NCI-H2196 (cell line): ENCODE data around the gene PRKAR2B.

Source experiments
- DNase-seq: peaks from one replicate; lab custom pipeline; 2025; ENCODE audit not compliant: unreplicated experiment; lab: John Stamatoyannopoulos, UW

PRKAR2B gene

DNA sequence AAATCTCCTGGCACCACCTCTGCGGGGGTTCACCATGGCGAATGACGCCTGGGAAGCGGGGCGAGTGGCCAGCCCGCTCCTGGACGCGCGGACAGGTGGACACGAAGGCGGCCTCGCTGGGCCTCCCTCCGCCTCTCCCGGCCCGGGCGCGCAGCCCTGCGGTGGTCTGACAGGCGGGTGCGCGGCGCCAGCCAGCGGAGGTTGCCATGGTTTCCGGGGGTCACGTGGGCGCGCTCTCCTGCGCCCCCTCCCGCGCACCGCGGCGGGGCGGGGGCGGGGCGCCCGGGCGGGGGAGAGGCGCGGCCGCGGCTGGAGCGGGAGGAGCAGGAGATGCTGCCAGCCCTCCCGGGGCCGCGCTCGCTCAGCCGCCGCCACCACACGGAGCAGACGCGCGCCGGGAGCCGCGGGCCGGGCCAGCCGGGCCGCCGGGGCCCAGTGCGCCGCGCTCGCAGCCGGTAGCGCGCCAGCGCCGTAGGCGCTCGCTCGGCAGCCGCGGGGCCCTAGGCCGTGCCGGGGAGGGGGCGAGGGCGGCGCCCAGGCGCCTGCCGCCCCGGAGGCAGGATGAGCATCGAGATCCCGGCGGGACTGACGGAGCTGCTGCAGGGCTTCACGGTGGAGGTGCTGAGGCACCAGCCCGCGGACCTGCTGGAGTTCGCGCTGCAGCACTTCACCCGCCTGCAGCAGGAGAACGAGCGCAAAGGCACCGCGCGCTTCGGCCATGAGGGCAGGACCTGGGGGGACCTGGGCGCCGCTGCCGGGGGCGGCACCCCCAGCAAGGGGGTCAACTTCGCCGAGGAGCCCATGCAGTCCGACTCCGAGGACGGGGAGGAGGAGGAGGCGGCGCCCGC, at the start of gene PRKAR2B:
PRKAR2B (plus strand) TSS at position 359 of the 848 bp plus-strand sequence; CDS start at position 562, 203 bp downstream.
- peak; percentile 78 for DNase-seq

GRCh38 chr7:106994833-106995232, 49.7 kb upstream of the PRKAR2B start:
- DNase-seq, result no peak

DNA sequence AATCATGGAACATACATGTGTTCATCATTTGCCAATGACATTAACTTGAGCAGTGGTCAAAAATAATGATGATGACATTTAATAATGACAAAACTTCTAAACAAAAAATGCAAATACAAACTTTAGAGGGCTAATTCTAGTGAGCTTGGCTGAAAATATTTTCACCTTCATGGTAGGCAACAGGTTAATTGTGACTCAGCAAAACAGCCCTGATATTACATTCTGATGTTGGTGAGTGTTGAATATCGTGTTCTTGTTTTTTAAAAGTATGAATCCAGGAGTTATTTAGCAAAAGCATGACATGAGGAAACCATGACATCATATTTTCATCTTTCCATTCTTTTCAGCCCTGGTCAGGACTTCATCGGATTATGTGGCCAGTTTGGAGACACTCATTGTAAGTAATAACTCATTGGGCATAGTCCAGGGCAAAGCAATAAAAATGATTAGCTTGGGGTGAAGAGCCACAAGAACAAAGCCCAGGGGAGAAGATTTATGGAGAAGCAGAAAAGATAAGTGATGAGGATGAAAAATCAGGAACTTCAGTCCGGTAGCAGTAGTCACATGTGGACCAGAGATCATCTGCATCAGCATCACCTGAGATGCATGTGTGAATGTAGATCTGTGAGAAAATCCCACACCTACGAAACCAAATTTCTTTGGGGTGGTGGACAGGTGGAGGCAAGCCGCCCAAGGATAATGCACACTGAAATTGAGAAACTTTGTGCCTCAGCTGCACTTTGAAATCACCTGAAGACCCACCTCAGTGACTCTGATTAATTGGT, 46.8 kb upstream of the PRKAR2B start:
- DNase-seq, result no peak

DNA sequence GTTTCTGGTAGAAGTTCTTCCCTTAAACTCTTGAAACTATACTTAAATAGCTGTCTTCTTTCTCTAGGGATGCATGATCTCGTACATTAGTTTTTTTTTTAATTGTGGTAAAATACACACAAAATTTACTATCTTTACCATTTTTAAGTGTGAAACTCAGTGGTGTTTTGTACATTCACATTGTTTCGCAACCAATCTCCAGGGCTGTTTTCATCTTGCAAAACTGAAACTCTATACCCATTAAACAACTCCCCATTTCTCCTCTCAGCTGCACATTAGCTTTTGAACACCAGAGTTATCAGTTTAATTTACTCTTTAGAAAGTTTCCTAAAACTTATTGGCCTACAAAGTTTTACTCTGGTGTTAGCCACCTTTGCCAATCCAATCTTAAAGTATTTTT, 45.5 kb upstream of the PRKAR2B start:
- no peak for DNase-seq

DNA sequence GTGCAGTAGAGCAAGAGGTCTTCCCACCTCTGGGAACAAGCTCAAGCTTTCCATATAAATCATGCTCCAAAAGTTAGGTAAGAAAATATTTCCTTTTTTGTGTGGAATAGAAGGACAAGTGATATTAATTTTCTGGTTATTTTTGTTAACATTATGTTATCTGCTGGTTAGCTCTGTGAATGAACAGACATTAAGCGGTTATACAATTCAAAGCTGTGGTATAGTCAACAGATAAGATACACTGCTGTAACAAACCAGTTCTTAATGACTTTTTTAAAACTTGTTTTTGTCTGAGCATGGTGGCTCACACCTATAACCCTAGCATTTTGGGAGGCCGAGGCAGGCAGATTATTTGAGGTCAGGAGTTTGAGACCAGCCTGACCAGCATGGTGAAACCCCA, 43.0 kb upstream of the PRKAR2B start:
- DNase-seq, result no peak

GRCh38 chr7:107002126-107002525, 42.4 kb upstream of the PRKAR2B start:
- DNase-seq, result no peak

DNA sequence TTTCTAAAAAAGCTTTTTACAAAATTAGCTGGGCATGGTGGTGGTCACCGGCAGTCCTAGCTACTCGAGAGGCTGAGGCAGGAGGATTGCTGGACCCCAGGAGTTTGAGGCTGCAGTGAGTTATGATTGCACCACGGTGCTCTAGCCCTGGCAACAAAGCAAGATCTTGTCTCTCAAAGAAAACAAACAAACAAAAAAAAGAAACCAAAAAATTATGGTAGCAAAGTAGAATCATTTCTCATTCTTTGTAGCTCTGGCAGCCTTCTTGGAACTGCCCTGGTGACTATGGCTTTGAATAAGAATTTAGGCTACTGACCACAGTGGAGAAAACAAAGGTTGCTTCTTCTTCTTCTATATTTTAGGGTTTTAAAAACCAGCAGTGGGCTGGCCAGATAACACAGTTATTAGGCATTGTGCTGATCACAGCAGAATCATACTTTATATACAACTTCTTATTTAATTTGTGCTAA, 41.9 kb upstream of the PRKAR2B start:
- DNase-seq, result no peak

GRCh38 chr7:107007007-107007891, 37.3 kb upstream of the PRKAR2B start:
- DNase-seq, result no peak

DNA sequence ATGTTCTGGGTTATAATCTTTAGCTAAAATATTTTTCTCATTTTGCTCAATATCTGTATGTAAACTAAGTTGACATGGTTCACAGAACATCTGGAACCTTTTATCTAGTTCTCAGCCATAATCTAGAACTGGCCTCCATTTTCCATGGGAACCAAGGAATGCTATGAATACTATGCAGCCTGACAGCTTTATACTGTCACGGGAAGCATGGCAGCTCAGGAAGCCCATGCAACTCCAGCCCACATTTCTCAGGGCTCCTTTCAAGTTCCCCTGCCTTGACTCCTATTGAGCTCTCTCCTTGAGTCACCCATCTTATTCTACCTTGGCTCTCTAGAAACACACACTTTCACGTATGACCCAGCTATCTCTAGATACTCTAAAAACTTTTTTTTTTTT, 36.6 kb upstream of the PRKAR2B start:
- no peak for DNase-seq

GRCh38 chr7:107009846-107010203, 34.7 kb upstream of the PRKAR2B start:
- no peak for DNase-seq

DNA sequence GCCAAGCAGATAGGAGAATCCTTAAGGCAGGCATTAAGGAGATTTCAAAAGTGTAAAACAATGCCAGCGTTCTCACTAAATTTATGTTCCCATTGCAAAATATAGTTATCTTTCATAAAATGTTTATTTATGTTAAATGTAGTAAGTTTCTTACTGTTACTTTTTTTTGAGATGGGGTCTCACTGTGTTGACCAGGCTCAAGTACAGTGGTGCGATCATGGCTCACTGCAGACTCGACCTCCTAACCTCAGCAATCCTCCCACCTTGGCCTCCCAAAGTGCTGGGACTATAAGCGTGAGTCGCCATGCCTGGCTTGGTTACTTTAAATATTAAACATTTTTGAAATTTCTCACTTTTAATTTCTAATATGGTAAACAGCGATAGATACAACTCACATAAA, 31.8 kb upstream of the PRKAR2B start:
- no peak for DNase-seq

DNA sequence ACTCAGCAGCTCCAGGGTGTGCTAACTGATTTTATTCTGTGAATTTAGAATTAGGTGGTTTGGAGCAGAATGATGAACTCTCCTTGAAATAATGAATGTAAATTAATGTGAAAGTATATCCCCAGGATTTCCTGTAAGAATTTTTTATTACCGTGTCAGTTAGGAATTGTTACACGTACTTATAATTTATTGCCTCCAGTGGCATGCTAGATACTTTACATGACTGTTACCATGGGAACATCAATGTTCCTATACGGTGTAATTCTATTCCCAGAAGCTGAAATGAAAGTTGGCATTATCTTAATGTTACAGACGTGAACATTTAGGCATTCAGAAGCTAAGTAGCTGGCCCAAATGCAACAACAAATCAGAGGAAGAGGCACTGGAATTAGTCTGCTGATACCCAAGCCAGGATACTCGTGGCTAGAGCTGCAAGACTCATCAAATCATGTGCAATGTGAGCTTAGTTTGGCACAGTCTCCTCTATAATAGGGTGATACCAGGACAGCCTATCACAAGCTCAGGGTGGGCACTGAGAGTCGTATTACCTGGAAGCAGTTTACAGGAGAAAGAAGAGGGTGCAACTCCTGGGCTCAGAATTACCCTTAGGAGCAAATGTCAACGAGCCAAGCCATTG, 30.0 kb upstream of the PRKAR2B start:
- DNase-seq, result no peak

GRCh38 chr7:107016312-107016711, 28.2 kb upstream of the PRKAR2B start:
- no peak for DNase-seq

DNA sequence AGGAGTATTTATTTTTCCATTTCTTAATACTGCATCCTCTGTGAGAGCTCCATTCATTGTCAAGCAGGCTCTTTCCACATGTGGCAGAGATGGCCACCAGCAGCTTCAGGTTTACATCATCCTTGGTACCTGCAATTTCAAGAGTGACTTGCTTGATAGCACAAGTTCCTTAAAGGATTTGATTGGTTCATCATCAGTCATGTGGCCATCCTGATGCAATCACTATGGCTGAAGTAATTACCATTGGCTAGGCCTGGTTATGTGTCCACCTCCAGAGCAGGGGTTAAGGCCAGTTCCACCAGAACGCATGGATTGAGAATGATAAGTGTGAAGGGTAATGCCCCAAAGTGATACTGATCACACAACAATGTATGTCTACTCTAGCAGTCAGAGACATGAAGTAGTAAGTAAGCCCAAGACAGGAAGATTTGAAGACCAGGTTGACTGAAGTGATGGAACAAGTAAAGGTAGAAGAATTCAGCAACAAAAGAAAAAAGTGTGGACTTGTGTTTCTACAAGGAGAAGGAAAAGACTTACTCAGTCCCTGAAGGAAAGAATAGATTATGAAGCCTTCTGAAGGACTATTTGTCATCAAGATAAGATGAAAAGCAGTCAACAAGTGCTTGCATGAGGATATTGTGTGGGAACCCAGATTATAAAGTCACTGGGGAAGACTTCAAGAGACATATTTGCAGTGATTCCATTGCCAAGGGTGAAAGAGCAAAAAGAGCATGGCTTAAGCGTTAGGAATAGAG, 26.4 kb upstream of the PRKAR2B start:
- DNase-seq, result no peak

DNA sequence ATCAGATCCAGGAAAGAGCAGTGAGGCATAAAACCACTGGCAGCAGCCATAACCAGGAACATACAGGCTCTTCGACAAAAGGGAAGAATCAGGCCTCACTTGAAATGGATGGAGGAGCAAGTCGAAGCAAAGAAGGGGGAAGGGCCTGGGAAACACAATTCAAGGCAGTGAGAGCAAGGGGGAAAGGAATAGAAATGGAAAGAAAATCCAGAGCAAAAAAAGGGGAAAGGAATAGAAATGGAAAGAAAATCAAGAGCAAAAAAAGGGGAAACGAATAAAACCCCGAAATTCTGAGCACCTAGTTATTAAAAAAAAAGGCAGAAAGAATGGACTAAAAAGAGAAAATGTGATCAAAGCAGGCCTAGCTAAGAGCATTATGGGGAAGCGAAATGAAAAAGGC, 24.1 kb upstream of the PRKAR2B start:
- no peak for DNase-seq

- no peak for DNase-seq
Measured at GRCh38 chr7:107021600-107021999, 22.9 kb upstream of the PRKAR2B start.

DNA sequence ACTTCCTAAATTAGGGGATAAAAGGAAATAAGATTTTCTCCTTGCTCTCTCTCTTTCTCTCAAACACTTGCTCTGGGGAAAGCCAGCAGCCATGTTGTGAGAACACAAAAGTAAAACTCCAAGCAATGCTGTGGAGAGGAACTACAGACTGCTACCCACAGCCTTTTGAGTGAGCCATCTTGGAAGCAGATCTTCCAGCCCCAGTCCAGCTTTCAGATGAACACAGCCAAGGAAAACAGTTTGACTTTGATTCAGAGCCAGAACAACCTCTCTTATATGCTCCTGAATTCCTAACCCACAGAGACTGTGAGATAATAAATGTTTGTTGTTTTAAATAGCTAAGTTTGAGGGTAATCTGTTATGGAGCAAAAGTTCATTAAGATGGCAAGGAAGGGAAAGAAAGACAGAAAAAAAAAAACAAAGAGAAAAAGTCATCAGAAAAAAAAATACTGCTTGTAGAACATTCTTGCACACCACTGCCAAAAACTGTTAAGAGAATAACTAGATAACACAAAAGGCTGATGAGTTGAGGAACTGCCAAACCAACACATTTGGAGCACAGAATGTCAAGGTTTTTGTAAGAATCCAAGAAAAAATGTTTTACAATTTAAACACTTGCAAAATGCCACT, 20.9 kb upstream of the PRKAR2B start:
- no peak for DNase-seq

DNA sequence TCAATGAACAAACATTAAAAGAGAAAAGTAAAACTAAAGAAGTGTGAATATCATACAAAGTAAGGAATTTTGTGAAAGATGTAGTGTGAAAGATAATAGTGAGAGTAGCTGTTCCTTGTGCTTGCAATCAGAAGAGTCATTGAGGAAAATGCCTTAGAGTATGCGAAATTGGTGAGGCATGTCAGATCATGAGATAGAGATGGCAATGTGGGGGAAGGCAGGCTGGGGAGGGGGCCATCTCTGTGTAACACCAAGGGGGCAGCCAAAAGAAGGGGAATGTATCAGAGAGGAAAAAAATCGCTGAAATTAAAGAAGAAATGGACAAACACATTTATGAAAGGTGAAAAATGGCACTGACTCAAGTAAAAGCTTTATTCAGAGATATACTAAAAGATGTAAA, 19.6 kb upstream of the PRKAR2B start:
- DNase-seq, result no peak

GRCh38 chr7:107025449-107026103, 18.9 kb upstream of the PRKAR2B start:
- no peak for DNase-seq
